Inflammatory macrophage treated with lipopolysaccharide for 1 hour (primary cell): ENCODE data around the gene RARS1.

Experiments
- DNase-seq, 2 donors: peaks; one replicate each; pipeline ENCODE4 v3.0.0-alpha.2; 2020 to 2022

RARS1 gene

GRCh38 chr5:168562279-168562678 lies 76.0 kb downstream of the RARS1 start:
- no peak for DNase-seq

DNA sequence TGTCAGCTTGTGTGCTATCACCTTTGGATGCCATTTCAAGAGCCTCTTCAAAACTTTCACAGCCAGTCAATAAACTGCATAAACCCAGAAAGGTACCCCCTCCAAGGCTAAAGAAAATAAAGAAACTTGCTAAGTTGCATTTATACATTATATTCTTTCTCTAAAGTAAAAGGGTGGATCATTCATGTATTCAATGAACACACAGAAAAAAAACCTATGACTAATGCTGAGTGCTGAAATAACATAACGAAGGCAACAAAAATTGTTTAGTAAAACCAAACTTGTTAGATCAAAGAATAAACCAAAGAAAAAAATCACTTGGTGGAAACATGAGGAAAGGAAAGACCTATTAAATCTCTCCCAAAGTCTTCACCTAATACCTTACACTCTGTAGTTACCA lies 77.7 kb downstream of the RARS1 start:
- no peak for DNase-seq

- DNase-seq = no peak
Measured at GRCh38 chr5:168568738-168569137, 82.5 kb downstream of the RARS1 start.
